Urinary bladder (tissue), 4 donors: ENCODE results near the gene AIF1L. TPM values are rescaled to one million over a fixed set of nuclear protein-coding genes. Genes with fewer than 3 reads are reported as not detected.

Experiments used
- DNase-seq: peaks from one replicate; pipeline ENCODE4 v3.0.0-alpha.2; 2015; ENCODE audit errors: extremely low spot score
- H3K27ac ChIP-seq: one replicate; pipeline ENCODE4 v1.5.1; 2013; ENCODE audit warnings: low read depth, mild to moderate bottlenecking, moderate library complexity
- H3K36me3 ChIP-seq: one replicate; pipeline ENCODE4 v1.6.1; 2013; ENCODE audit warnings: mild to moderate bottlenecking, moderate library complexity; ENCODE audit not compliant: insufficient read depth
- H3K4me1 ChIP-seq: one replicate; pipeline ENCODE4 v1.6.1; 2013; ENCODE audit warnings: mild to moderate bottlenecking, moderate library complexity; ENCODE audit not compliant: insufficient read depth
- H3K4me3 ChIP-seq: one replicate; pipeline ENCODE4 v1.5.1; 2013; ENCODE audit warnings: low read depth, low read length
- WGBS: extraction: QIAGEN DNeasy Blood & Tissue Kit; methylation state at CpG from one replicate; pipeline ENCODE4 v1.1.7; 2013; 5-methylcytosine and 5-hydroxymethylcytosine counted together
- polyA plus RNA-seq: library from polyadenylated mRNA; stranded (reverse); fragments of 200-250 nt; gene quantifications from one replicate; pipeline ENCODE4 v1.2.3, GENCODE V29; 2013
- total RNA-seq: library from RNA; depleted of rRNA; stranded (reverse); fragments of >200 nt; gene quantifications from one replicate; pipeline ENCODE4 v1.2.3, GENCODE V29; 2014
- donor health status: healthy with polysubstance abuse.
- donor health status: healthy.

The AIF1L gene
- total and polyA plus RNA-seq, 2 donors: 8.9 to 20.6 TPM

- 75% methylated on average over 9 of the region's 9 CpGs for WGBS
- no peaks in the 10 kb centered on the region for H3K4me1 ChIP-seq
- no peak for DNase-seq
Observed at GRCh38 chr9:131067625-131068024, 28.7 kb upstream of the AIF1L start.

GRCh38 chr9:131068076-131068816 is 28.1 kb upstream of the AIF1L start:
- WGBS: 76% methylated on average over 14 of the region's 14 CpGs
- Histone ChIP-seq H3K27ac (no peak overlapping the region), H3K4me1 (no peaks in the 10 kb centered on the region), H3K4me3 (no peak overlapping the region), H3K36me3 (no peaks in the 10 kb centered on the region)
- no peak for DNase-seq

More at GRCh38 chr9:131067625-131068024, 28.7 kb upstream of the AIF1L start:
- Histone ChIP-seq H3K36me3 (no peaks in the 10 kb centered on the region), H3K27ac (no peak overlapping the region), H3K4me3 (no peak overlapping the region)

GRCh38 chr9:131069699-131070098 is 26.6 kb upstream of the AIF1L start:
- 93% methylated on average over 15 of the region's 15 CpGs for WGBS
- no peaks in the 10 kb centered on the region for H3K4me1 ChIP-seq
- no peak overlapping the region for H3K27ac ChIP-seq
- no peak for DNase-seq
- H3K4me3 ChIP-seq: no peak overlapping the region
- no peaks in the 10 kb centered on the region for H3K36me3 ChIP-seq

GRCh38 chr9:131072107-131072870 is 24.0 kb upstream of the AIF1L start:
- Histone ChIP-seq H3K27ac (no peak overlapping the region), H3K36me3 (no peaks in the 10 kb centered on the region), H3K4me3 (no peak overlapping the region), H3K4me1 (no peaks in the 10 kb centered on the region)
- DNase-seq: no peak
- WGBS: 89% methylated on average over 16 of the region's 16 CpGs

- 90% methylated on average over 9 of the region's 9 CpGs for WGBS
- DNase-seq: no peak
- Histone ChIP-seq H3K4me1 (no peaks in the 10 kb centered on the region), H3K4me3 (no peak overlapping the region), H3K27ac (no peak overlapping the region), H3K36me3 (no peaks in the 10 kb centered on the region)
Observed at GRCh38 chr9:131072871-131073237, 23.5 kb upstream of the AIF1L start.

GRCh38 chr9:131076347-131077195 is 19.8 kb upstream of the AIF1L start:
- DNase-seq: no peak
- Histone ChIP-seq H3K4me3 (no peak overlapping the region), H3K27ac (no peak overlapping the region), H3K4me1 (no peaks in the 10 kb centered on the region), H3K36me3 (no peaks in the 10 kb centered on the region)
- WGBS: 81% methylated on average over 15 of the region's 15 CpGs

GRCh38 chr9:131078427-131079366 is 17.6 kb upstream of the AIF1L start:
- H3K36me3 ChIP-seq: no peaks in the 10 kb centered on the region
- no peak overlapping the region for H3K27ac ChIP-seq
- WGBS: 87% methylated on average over 17 of the region's 17 CpGs

GRCh38 chr9:131080589-131080988 is 15.7 kb upstream of the AIF1L start:
- WGBS: 84% methylated on average over 9 of the region's 9 CpGs
- Histone ChIP-seq H3K4me1 (no peaks in the 10 kb centered on the region), H3K27ac (no peak overlapping the region), H3K4me3 (no peak overlapping the region), H3K36me3 (no peaks in the 10 kb centered on the region)
- DNase-seq: no peak

More at GRCh38 chr9:131078427-131079366, 17.6 kb upstream of the AIF1L start:
- DNase-seq: no peak
- no peak overlapping the region for H3K4me3 ChIP-seq
- H3K4me1 ChIP-seq: no peaks in the 10 kb centered on the region

GRCh38 chr9:131081868-131082267 is 14.5 kb upstream of the AIF1L start:
- no peak overlapping the region for H3K27ac ChIP-seq
- H3K36me3 ChIP-seq: no peaks in the 10 kb centered on the region
- H3K4me1 ChIP-seq: no peaks in the 10 kb centered on the region
- H3K4me3 ChIP-seq: no peak overlapping the region
- 91% methylated on average over 9 of the region's 9 CpGs for WGBS
- DNase-seq: no peak

- WGBS: 62% methylated on average over 11 of the region's 11 CpGs
- H3K4me3 ChIP-seq: no peak overlapping the region
- no peak for DNase-seq
- no peaks in the 10 kb centered on the region for H3K4me1 ChIP-seq
- no peak overlapping the region for H3K27ac ChIP-seq
- no peaks in the 10 kb centered on the region for H3K36me3 ChIP-seq
Observed at GRCh38 chr9:131082774-131083512, 13.4 kb upstream of the AIF1L start.

GRCh38 chr9:131084661-131085369 is 11.5 kb upstream of the AIF1L start:
- 84% methylated on average over 8 of the region's 8 CpGs for WGBS

More at GRCh38 chr9:131084661-131085369, 11.5 kb upstream of the AIF1L start:
- H3K27ac ChIP-seq: no peak overlapping the region
- no peaks in the 10 kb centered on the region for H3K36me3 ChIP-seq
- H3K4me3 ChIP-seq: no peak overlapping the region
- DNase-seq: no peak
- H3K4me1 ChIP-seq: no peaks in the 10 kb centered on the region
